GM12801 (cell line): ENCODE results near the gene RUNX3.

Source experiments
- CTCF ChIP-seq: IDR thresholded peaks from one replicate; pipeline ENCODE4 v1.5.1; 2011; ENCODE audit warnings: control low read depth; ENCODE audit not compliant: insufficient read length; ENCODE audit errors: extremely low read depth

The RUNX3 gene

GRCh38 chr1:24966724-24967346 lies 36.8 kb upstream of the RUNX3 start:
- no peak for TF ChIP-seq CTCF

- no peak for TF ChIP-seq CTCF
These were observed 36.1 kb upstream of the RUNX3 start for GRCh38 chr1:24966121-24966723.

- TF ChIP-seq CTCF = no peak
These were observed 35.5 kb upstream of the RUNX3 start for GRCh38 chr1:24965571-24965930.

- TF ChIP-seq CTCF = no peak
These were observed 34.9 kb upstream of the RUNX3 start for GRCh38 chr1:24964811-24965570.

GRCh38 chr1:24963943-24964693 lies 34.0 kb upstream of the RUNX3 start:
- no peak for TF ChIP-seq CTCF

GRCh38 chr1:24963099-24963872 lies 33.2 kb upstream of the RUNX3 start:
- TF ChIP-seq CTCF = no peak
